ENCODE results near the gene OXA1L. TPM values are rescaled to one million over a fixed set of nuclear protein-coding genes. Genes with fewer than 3 reads are reported as not detected.

The OXA1L gene
- total and polyA plus RNA-seq, 12 donors = 79.9 to 183 (median 131) TPM

- Histone ChIP-seq H3K4me3 (no peak overlapping the region), H3K9me3 (replicated peaks in 1 of 3) (no peaks in the 10 kb centered on the region), H3K27ac (no peak overlapping the region), H3K4me1 (replicated peaks in 1 of 2) (no peaks in the 10 kb centered on the region), H3K27me3 (no peaks in the 10 kb centered on the region), H3K36me3 (replicated peaks in 1 of 2) (no peaks in the 10 kb centered on the region)
- TF ChIP-seq CTCF (IDR thresholded peaks at IDR 0.05) (no peak), POLR2A (IDR thresholded peaks at IDR 0.05) (no peak)
- DNase-seq = no peak
- WGBS, 4 donors = 72 to 96% (median 85%) methylated on average over 5 of the region's 5 CpGs
- intact Hi-C loops (cut with DNase I) = no loop called here
Measured at GRCh38 chr14:22808388-22809209, 42.1 kb downstream of the OXA1L start.

- Histone ChIP-seq H3K4me1 (replicated peaks in 1 of 2) (no peaks in the 10 kb centered on the region), H3K9me3 (replicated peaks in 1 of 3) (no peaks in the 10 kb centered on the region), H3K27ac (no peak overlapping the region), H3K36me3 (replicated peaks in 1 of 2) (no peaks in the 10 kb centered on the region), H3K4me3 (no peak overlapping the region), H3K27me3 (no peaks in the 10 kb centered on the region)
- no peak for DNase-seq
- 38 to 48% (median 42%) methylated on average over 2 of the region's 2 CpGs for WGBS, 4 donors
- intact Hi-C loops (cut with DNase I) = loop anchor here in 1 of 2 donors (10.0 kb wide), 1 partner anchor 157 kb away; no protein-coding TSS in a partner anchor
- TF ChIP-seq CTCF (IDR thresholded peaks at IDR 0.05) = no peak
- TF ChIP-seq POLR2A (IDR thresholded peaks at IDR 0.05) = no peak
Measured at GRCh38 chr14:22811722-22812121, 45.2 kb downstream of the OXA1L start.

GRCh38 chr14:22812744-22813143 is 46.3 kb downstream of the OXA1L start:
- H3K27ac ChIP-seq = no peak overlapping the region
- 77 to 84% (median 80%) methylated on average over 4 of the region's 4 CpGs for whole genome bisulfite sequencing, 4 donors
- intact Hi-C loops (cut with DNase I) = loop anchor here in 1 of 2 donors (10.0 kb wide), 1 partner anchor 158 kb away; no protein-coding TSS in a partner anchor
- H3K9me3 ChIP-seq (replicated peaks in 1 of 3) = no peaks in the 10 kb centered on the region
- H3K27me3 ChIP-seq = no peaks in the 10 kb centered on the region
- H3K4me3 ChIP-seq = no peak overlapping the region
- no peaks in the 10 kb centered on the region for H3K36me3 ChIP-seq (replicated peaks in 1 of 2)
- H3K4me1 ChIP-seq (replicated peaks in 1 of 2) = no peaks in the 10 kb centered on the region
- no peak for DNase-seq
- TF ChIP-seq POLR2A (IDR thresholded peaks at IDR 0.05) (no peak), CTCF (IDR thresholded peaks at IDR 0.05) (no peak)

GRCh38 chr14:22813145-22813544 is 46.7 kb downstream of the OXA1L start:
- no peaks in the 10 kb centered on the region for H3K36me3 ChIP-seq (replicated peaks in 1 of 2)
- intact Hi-C loops (cut with DNase I) = loop anchor here in 1 of 2 donors (10.0 kb wide), 1 partner anchor 158 kb away; no protein-coding TSS in a partner anchor
- H3K4me3 ChIP-seq = no peak overlapping the region
- no peaks in the 10 kb centered on the region for H3K27me3 ChIP-seq
- H3K27ac ChIP-seq = no peak overlapping the region
- H3K9me3 ChIP-seq (replicated peaks in 1 of 3) = no peaks in the 10 kb centered on the region
- H3K4me1 ChIP-seq (replicated peaks in 1 of 2) = no peaks in the 10 kb centered on the region
- no peak for TF ChIP-seq CTCF (IDR thresholded peaks at IDR 0.05)
- TF ChIP-seq POLR2A (IDR thresholded peaks at IDR 0.05) = no peak
- 72 to 84% (median 75%) methylated on average over 9 of the region's 9 CpGs for WGBS, 4 donors
- no peak for DNase-seq
